Measurements from ENCODE around the gene UBASH3B.

Gene UBASH3B

DNA sequence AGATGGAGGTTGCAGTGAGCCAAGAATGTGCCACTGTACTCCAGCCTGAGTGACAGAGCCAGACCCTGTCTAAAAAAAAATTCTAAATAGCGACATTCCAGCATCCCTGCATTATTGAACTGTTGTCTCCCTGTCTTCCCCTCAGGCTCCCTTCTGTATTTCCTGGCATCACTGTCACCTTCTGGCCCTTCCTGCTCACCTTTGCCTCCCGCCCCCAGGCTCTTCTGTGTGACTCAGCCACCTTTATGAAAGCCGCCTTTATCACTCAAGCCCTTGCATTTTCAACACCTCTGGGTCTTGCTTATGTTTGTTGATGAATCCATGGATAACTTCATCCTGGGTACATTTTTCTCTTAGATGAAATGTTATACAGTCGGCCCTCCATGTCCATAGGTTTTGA is 21.1 kb downstream of the UBASH3B start:
- H3K36me3 ChIP-seq (ENCODE audit: control insufficient read depth in 1 of 2, insufficient read depth in 2 of 2, low read length in 2 of 2): no peaks in the 10 kb centered on the region
- H3K27ac ChIP-seq (ENCODE audit: low read depth, low read length): no peak overlapping the region
- H3K9ac ChIP-seq (ENCODE audit: low read depth in 1 of 2, low read length in 2 of 2): no peak overlapping the region
- H3K4me1 ChIP-seq (ENCODE audit: control insufficient read depth in 1 of 2, insufficient read depth in 2 of 2, low read length in 2 of 2): peaks cover 0 to 7% of the 10 kb centered on the region in 2 donors
- H3K4me3 ChIP-seq (ENCODE audit: low read depth in 1 of 2, low read length in 2 of 2): no peak overlapping the region
- no peaks in the 10 kb centered on the region for H3K9me3 ChIP-seq (ENCODE audit: control insufficient read depth in 1 of 2, low read length in 2 of 2)
- no peaks in the 10 kb centered on the region for H3K27me3 ChIP-seq (ENCODE audit: control insufficient read depth in 1 of 2, insufficient read depth in 2 of 2, low read length in 2 of 2)

DNA sequence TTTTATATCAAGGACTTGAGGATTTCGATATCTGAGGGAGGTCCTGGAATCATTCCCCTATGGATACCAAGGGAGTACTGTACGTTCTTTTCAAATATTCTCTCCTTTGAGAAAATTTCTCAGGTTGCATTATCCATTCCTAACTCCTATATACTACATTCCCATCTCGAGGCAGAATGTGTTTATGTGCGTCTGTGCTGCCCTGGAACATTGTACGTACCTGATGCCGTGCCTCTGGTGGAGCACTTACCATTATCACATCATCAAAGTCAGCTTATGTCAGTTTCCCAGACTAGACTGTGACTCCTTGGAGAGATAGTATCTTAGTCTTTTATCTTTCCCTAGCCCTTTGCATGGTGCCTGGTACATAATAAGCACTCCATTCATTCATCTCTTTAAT is 21.7 kb downstream of the UBASH3B start:
- Histone ChIP-seq H3K4me3 (ENCODE audit: low read depth in 1 of 2, low read length in 2 of 2) (no peak overlapping the region), H3K27me3 (ENCODE audit: control insufficient read depth in 1 of 2, insufficient read depth in 2 of 2, low read length in 2 of 2) (no peaks in the 10 kb centered on the region), H3K27ac (ENCODE audit: low read depth, low read length) (no peak overlapping the region), H3K36me3 (ENCODE audit: control insufficient read depth in 1 of 2, insufficient read depth in 2 of 2, low read length in 2 of 2) (no peaks in the 10 kb centered on the region), H3K9ac (ENCODE audit: low read depth in 1 of 2, low read length in 2 of 2) (no peak overlapping the region), H3K4me1 (ENCODE audit: control insufficient read depth in 1 of 2, insufficient read depth in 2 of 2, low read length in 2 of 2) (peaks cover 0 to 7% of the 10 kb centered on the region in 2 donors), H3K9me3 (ENCODE audit: control insufficient read depth in 1 of 2, low read length in 2 of 2) (no peaks in the 10 kb centered on the region)

DNA sequence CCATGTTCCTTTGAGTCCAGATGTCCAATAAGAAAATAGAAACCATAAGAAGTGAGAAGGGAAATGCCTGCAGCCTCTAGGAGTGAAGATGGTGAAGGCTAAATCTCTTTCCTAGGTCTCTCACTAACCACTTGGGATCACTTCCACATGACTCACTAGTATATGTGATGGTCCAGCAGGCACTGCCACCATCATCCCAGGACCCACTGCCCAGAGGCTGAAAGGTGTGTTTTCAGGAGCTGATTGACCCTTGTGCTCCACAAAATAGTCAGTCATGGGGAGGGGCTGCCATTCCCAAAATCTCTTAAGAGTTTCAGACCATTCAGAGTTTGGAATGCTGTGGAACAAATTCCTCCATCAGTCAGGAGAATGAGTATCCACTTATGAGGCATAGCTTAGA is 22.9 kb downstream of the UBASH3B start:
- H3K9me3 ChIP-seq (ENCODE audit: control insufficient read depth in 1 of 2, low read length in 2 of 2): no peaks in the 10 kb centered on the region
- H3K4me3 ChIP-seq (ENCODE audit: low read depth in 1 of 2, low read length in 2 of 2): no peak overlapping the region
- H3K4me1 ChIP-seq (ENCODE audit: control insufficient read depth in 1 of 2, insufficient read depth in 2 of 2, low read length in 2 of 2): peaks cover 0 to 7% of the 10 kb centered on the region in 2 donors
- H3K27me3 ChIP-seq (ENCODE audit: control insufficient read depth in 1 of 2, insufficient read depth in 2 of 2, low read length in 2 of 2): no peaks in the 10 kb centered on the region
- no peak overlapping the region for H3K27ac ChIP-seq (ENCODE audit: low read depth, low read length)
- no peak overlapping the region for H3K9ac ChIP-seq (ENCODE audit: low read depth in 1 of 2, low read length in 2 of 2)
- no peaks in the 10 kb centered on the region for H3K36me3 ChIP-seq (ENCODE audit: control insufficient read depth in 1 of 2, insufficient read depth in 2 of 2, low read length in 2 of 2)

DNA sequence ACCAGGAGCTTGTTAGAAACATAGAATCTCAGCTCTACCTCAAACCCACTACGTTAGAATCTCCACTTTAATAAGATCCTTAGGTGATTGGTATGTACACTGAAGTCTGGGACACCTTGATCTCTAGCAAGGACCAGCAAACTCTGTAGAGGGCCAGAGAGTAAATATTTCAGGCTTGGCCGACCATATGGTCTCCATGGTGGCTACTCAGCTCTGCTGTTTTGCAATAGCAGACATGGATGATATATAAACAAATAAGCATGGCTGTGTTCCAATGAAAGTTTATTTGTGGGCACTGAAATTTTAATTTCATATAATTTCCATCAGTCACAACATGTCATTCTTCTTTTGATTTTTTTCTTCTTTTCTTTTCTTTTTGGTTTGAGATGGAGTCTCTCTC is 23.9 kb downstream of the UBASH3B start:
- Histone ChIP-seq H3K4me1 (ENCODE audit: control insufficient read depth in 1 of 2, insufficient read depth in 2 of 2, low read length in 2 of 2) (peaks cover 0 to 7% of the 10 kb centered on the region in 2 donors), H3K4me3 (ENCODE audit: low read depth in 1 of 2, low read length in 2 of 2) (no peak overlapping the region), H3K27ac (ENCODE audit: low read depth, low read length) (no peak overlapping the region)

DNA sequence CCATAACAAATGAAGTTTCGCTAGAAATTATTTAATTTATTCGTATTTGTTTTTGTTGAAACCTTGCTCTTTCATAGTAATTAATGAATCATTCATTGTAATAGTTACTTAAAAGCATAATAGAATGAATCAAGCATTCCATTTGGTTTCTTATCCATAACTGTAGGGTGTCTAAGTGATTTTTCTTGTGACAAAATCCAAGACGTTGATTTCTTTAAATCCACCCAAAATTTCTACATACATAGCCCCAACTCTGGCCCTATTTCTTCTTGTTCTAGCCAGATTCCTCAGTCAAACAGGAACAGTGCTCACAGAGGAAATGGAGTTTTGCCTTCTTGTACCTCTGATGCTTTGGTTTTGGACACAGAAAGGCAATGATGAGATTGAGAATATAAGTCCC is 25.5 kb downstream of the UBASH3B start:
- H3K4me3 ChIP-seq (ENCODE audit: low read depth in 1 of 2, low read length in 2 of 2): no peak overlapping the region
- no peak overlapping the region for H3K9ac ChIP-seq (ENCODE audit: low read depth in 1 of 2, low read length in 2 of 2)
- no peak overlapping the region for H3K27ac ChIP-seq (ENCODE audit: low read depth, low read length)

More for the DNA sequence above, 23.9 kb downstream of the UBASH3B start:
- Histone ChIP-seq H3K9me3 (ENCODE audit: control insufficient read depth in 1 of 2, low read length in 2 of 2) (no peaks in the 10 kb centered on the region), H3K27me3 (ENCODE audit: control insufficient read depth in 1 of 2, insufficient read depth in 2 of 2, low read length in 2 of 2) (no peaks in the 10 kb centered on the region), H3K36me3 (ENCODE audit: control insufficient read depth in 1 of 2, insufficient read depth in 2 of 2, low read length in 2 of 2) (no peaks in the 10 kb centered on the region), H3K9ac (ENCODE audit: low read depth in 1 of 2, low read length in 2 of 2) (no peak overlapping the region)

DNA sequence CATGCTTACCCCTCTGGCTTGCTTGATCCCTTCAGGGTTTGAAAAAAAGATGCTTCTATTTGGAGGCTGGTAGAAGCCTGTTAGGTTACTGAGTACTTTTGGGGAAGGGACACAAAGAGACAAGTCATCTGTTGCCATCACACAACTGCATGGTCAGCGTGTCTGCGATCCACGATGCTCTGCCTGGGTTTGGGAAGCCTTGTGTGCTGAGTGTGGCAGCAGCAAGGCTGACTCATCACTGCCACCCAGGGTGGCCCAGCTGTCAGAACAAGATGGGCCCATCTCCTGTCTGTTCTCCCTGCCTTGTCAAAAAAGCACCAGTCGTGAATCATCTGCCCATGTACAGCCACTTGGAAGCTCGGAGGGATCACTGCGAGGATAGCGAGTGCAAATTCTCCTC is 26.2 kb downstream of the UBASH3B start:
- no peak overlapping the region for H3K4me3 ChIP-seq (ENCODE audit: low read depth in 1 of 2, low read length in 2 of 2)
- no peaks in the 10 kb centered on the region for H3K9me3 ChIP-seq (ENCODE audit: control insufficient read depth in 1 of 2, low read length in 2 of 2)
- H3K27ac ChIP-seq (ENCODE audit: low read depth, low read length): no peak overlapping the region
- H3K4me1 ChIP-seq (ENCODE audit: control insufficient read depth in 1 of 2, insufficient read depth in 2 of 2, low read length in 2 of 2): peaks cover 0 to 7% of the 10 kb centered on the region in 2 donors
- no peaks in the 10 kb centered on the region for H3K36me3 ChIP-seq (ENCODE audit: control insufficient read depth in 1 of 2, insufficient read depth in 2 of 2, low read length in 2 of 2)
- H3K27me3 ChIP-seq (ENCODE audit: control insufficient read depth in 1 of 2, insufficient read depth in 2 of 2, low read length in 2 of 2): no peaks in the 10 kb centered on the region
- H3K9ac ChIP-seq (ENCODE audit: low read depth in 1 of 2, low read length in 2 of 2): no peak overlapping the region

More for the DNA sequence above, 25.5 kb downstream of the UBASH3B start:
- H3K36me3 ChIP-seq (ENCODE audit: control insufficient read depth in 1 of 2, insufficient read depth in 2 of 2, low read length in 2 of 2): no peaks in the 10 kb centered on the region
- no peaks in the 10 kb centered on the region for H3K9me3 ChIP-seq (ENCODE audit: control insufficient read depth in 1 of 2, low read length in 2 of 2)
- H3K27me3 ChIP-seq (ENCODE audit: control insufficient read depth in 1 of 2, insufficient read depth in 2 of 2, low read length in 2 of 2): no peaks in the 10 kb centered on the region
- peaks cover 0 to 4% of the 10 kb centered on the region in 2 donors for H3K4me1 ChIP-seq (ENCODE audit: control insufficient read depth in 1 of 2, insufficient read depth in 2 of 2, low read length in 2 of 2)

DNA sequence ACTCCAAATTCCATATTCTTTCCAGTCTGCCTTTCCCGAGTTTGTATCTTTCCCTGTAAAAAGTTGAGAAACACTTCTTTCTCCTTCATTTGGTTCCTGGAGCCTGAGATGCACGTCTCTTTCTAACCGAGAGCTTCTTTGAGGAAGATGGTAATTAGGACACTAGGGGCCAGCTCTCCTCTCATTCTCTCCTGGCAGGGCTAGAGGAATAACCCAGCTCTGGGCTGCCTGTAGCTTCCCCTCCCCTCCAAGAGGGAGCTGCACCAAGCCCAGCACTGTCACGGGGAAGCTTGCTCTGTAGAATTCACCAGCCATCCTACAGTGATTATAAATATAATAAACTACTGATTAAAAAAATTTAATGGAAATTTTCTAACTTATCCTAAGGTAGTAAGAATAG is 26.9 kb downstream of the UBASH3B start:
- H3K27ac ChIP-seq (ENCODE audit: low read depth, low read length): no peak overlapping the region
- no peaks in the 10 kb centered on the region for H3K36me3 ChIP-seq (ENCODE audit: control insufficient read depth in 1 of 2, insufficient read depth in 2 of 2, low read length in 2 of 2)
- peaks cover 0 to 7% of the 10 kb centered on the region in 2 donors for H3K4me1 ChIP-seq (ENCODE audit: control insufficient read depth in 1 of 2, insufficient read depth in 2 of 2, low read length in 2 of 2)
- H3K27me3 ChIP-seq (ENCODE audit: control insufficient read depth in 1 of 2, insufficient read depth in 2 of 2, low read length in 2 of 2): no peaks in the 10 kb centered on the region
- no peaks in the 10 kb centered on the region for H3K9me3 ChIP-seq (ENCODE audit: control insufficient read depth in 1 of 2, low read length in 2 of 2)
- no peak overlapping the region for H3K9ac ChIP-seq (ENCODE audit: low read depth in 1 of 2, low read length in 2 of 2)
- no peak overlapping the region for H3K4me3 ChIP-seq (ENCODE audit: low read depth in 1 of 2, low read length in 2 of 2)

DNA sequence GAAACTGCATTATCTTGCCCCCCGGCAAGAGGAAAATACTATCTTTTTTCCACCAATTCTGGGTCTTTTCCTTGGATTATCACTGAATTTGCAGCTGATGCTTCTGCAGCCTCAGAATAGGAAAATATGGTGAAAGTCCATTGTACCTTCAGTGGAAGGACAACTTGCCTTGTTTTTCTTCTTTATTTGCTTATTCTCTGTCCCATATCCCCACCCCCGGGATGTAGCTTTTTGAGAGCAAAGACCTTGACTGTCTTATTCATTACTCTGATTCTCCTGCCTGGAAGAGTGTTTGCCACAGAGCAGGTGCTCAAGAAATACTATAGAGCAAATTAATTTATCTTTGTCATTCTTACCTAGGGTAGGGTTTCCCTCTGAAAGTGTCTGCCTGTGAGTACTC is 29.5 kb downstream of the UBASH3B start:
- Histone ChIP-seq H3K27ac (ENCODE audit: low read depth, low read length) (no peak overlapping the region), H3K9me3 (ENCODE audit: control insufficient read depth in 1 of 2, low read length in 2 of 2) (no peaks in the 10 kb centered on the region), H3K36me3 (ENCODE audit: control insufficient read depth in 1 of 2, insufficient read depth in 2 of 2, low read length in 2 of 2) (no peaks in the 10 kb centered on the region), H3K4me3 (ENCODE audit: low read depth in 1 of 2, low read length in 2 of 2) (no peak overlapping the region), H3K9ac (ENCODE audit: low read depth in 1 of 2, low read length in 2 of 2) (no peak overlapping the region), H3K27me3 (ENCODE audit: control insufficient read depth in 1 of 2, insufficient read depth in 2 of 2, low read length in 2 of 2) (no peaks in the 10 kb centered on the region), H3K4me1 (ENCODE audit: control insufficient read depth in 1 of 2, insufficient read depth in 2 of 2, low read length in 2 of 2) (peaks cover 0 to 7% of the 10 kb centered on the region in 2 donors)

DNA sequence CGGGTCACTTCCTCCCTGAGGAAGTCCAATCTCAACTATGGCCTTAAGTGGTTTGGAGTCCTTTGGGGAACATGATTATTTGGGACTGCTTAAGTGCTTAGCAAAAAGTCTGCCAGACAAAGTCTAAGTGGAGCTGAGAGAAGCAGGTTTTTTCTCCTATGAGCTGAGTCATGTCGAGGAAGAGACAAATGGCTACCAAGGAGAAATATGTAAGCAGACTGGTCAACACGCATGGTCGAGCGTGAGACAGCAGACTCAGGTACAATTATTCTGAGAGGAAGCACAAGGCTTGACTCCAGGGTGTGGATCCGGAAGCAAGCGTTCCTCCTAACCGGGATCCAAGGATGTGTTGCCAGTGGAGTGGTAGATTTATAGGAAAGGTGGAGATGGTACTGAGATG is 30.6 kb downstream of the UBASH3B start:
- H3K36me3 ChIP-seq (ENCODE audit: control insufficient read depth in 1 of 2, insufficient read depth in 2 of 2, low read length in 2 of 2): no peaks in the 10 kb centered on the region
- H3K9ac ChIP-seq (ENCODE audit: low read depth in 1 of 2, low read length in 2 of 2): no peak overlapping the region
- H3K9me3 ChIP-seq (ENCODE audit: control insufficient read depth in 1 of 2, low read length in 2 of 2): no peaks in the 10 kb centered on the region
- no peak overlapping the region for H3K27ac ChIP-seq (ENCODE audit: low read depth, low read length)
- H3K27me3 ChIP-seq (ENCODE audit: control insufficient read depth in 1 of 2, insufficient read depth in 2 of 2, low read length in 2 of 2): no peaks in the 10 kb centered on the region
- H3K4me1 ChIP-seq (ENCODE audit: control insufficient read depth in 1 of 2, insufficient read depth in 2 of 2, low read length in 2 of 2): peaks cover 3 to 7% of the 10 kb centered on the region in 2 donors
- H3K4me3 ChIP-seq (ENCODE audit: low read depth in 1 of 2, low read length in 2 of 2): no peak overlapping the region

DNA sequence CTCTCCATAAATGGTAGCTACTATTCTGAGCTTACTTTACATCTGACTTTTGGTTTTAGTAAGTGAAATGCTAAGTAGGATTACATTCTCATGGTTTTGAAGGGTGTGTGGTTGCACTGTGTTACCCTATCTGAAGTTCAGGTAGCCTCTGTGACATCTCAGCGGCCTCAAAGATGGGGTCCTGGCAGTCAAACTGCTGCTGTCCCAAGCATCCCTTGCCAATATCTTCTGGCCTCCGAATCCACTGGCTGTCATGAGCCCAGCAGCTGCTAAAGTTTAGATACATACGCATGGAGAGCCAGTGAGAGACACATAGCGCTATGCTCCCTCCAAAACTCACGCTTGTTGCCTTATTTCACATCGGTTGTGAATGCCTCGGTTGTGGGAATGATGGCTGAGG is 34.9 kb downstream of the UBASH3B start:
- Histone ChIP-seq H3K4me1 (ENCODE audit: control insufficient read depth in 1 of 2, insufficient read depth in 2 of 2, low read length in 2 of 2) (peaks cover 10% of the 10 kb centered on the region in 2 donors), H3K27me3 (ENCODE audit: control insufficient read depth in 1 of 2, insufficient read depth in 2 of 2, low read length in 2 of 2) (no peaks in the 10 kb centered on the region), H3K9ac (ENCODE audit: low read depth in 1 of 2, low read length in 2 of 2) (peak overlapping the region; percentile 20 to 33), H3K9me3 (ENCODE audit: control insufficient read depth in 1 of 2, low read length in 2 of 2) (no peaks in the 10 kb centered on the region), H3K4me3 (ENCODE audit: low read depth in 1 of 2, low read length in 2 of 2) (peak overlapping the region in 1 of 2 donors; percentile 28), H3K27ac (ENCODE audit: low read depth, low read length) (no peak overlapping the region), H3K36me3 (ENCODE audit: control insufficient read depth in 1 of 2, insufficient read depth in 2 of 2, low read length in 2 of 2) (no peaks in the 10 kb centered on the region)
